Measurements from ENCODE around the gene FHL5. TPM values are rescaled to one million over a fixed set of nuclear protein-coding genes. Genes with fewer than 3 reads are reported as not detected.

The FHL5 gene
- total RNA-seq, 1 experiment from 2014 or later: not detected

GRCh38 chr6:96521306-96521643 is 41.7 kb upstream of the FHL5 start:
- H3K23me2 ChIP-seq (ENCODE audit: insufficient read length, low read depth, low read length, poor library complexity, severe bottlenecking): no peaks in the 10 kb centered on the region
- H3K4me3 Mint-ChIP-seq: peak overlapping the region; percentile 97 to 98
- H3K27me3 Mint-ChIP-seq (ENCODE audit: low read depth): no peaks in the 10 kb centered on the region

More at GRCh38 chr6:96521306-96521643, 41.7 kb upstream of the FHL5 start:
- H3K9ac ChIP-seq (ENCODE audit: extremely low read depth, insufficient read length, low read length): peak overlapping the region; percentile 97
- H3K27me3 ChIP-seq (ENCODE audit: insufficient read depth, low read length): no peaks in the 10 kb centered on the region
- H2BK120ac ChIP-seq (ENCODE audit: low read depth, low read length, poor library complexity, severe bottlenecking): peak overlapping the region; percentile 79
- H3K4me2 ChIP-seq (ENCODE audit: insufficient read depth, insufficient read length, low read length): peak overlapping the region; percentile 74
- peaks cover 3% of the 10 kb centered on the region; the same call in 1 of the 2 replicates for H3K4me1 ChIP-seq (ENCODE audit: insufficient read depth, low read length)
- no peak overlapping the region for H2BK12ac ChIP-seq (ENCODE audit: insufficient read length, low read depth, low read length)
- no peak overlapping the region for H2AK5ac ChIP-seq (ENCODE audit: insufficient read length, low read length)
- peaks cover 31 to 38% of the 10 kb centered on the region in 2 experiments for H3K4me1 Mint-ChIP-seq
- no peak overlapping the region for H2AFZ ChIP-seq (ENCODE audit: low read length)
- DNase-seq: no peak
- H4K8ac ChIP-seq (replicated peaks; ENCODE audit: insufficient read length, low read depth, low read length): no peak overlapping the region
- H2BK5ac ChIP-seq (ENCODE audit: insufficient read length, low read length): peak overlapping the region; percentile 69
- no peak overlapping the region for H4K5ac ChIP-seq (ENCODE audit: insufficient read length, low read depth, low read length)
- no peak overlapping the region for H3K56ac ChIP-seq (ENCODE audit: insufficient read length, low read depth, low read length)
- no peaks in the 10 kb centered on the region for H3K79me2 ChIP-seq (ENCODE audit: insufficient read depth, low read length)
- H3K14ac ChIP-seq (ENCODE audit: insufficient read depth, low read length): peak overlapping the region; percentile 91; the same call in 1 of the 2 replicates
- H3K18ac ChIP-seq (ENCODE audit: insufficient read length, low read depth, low read length): peak overlapping the region; percentile 72
- H3K27ac ChIP-seq (ENCODE audit: insufficient read length, low read depth, low read length): no peak overlapping the region
- no peaks in the 10 kb centered on the region for H3K9me3 Mint-ChIP-seq
- no peak overlapping the region for H4K91ac ChIP-seq (ENCODE audit: insufficient read length, low read depth, low read length)
- H2BK15ac ChIP-seq (ENCODE audit: low read depth, low read length): no peak overlapping the region
- no peak overlapping the region; the same call in 1 of the 2 replicates for H3K4ac ChIP-seq (ENCODE audit: low read depth, low read length)
- no CpG with 5 or more reads among the region's 8 CpGs for WGBS (ENCODE audit: extremely low coverage, insufficient read length, low lambda C conversion rate)
- no peak overlapping the region for H2BK20ac ChIP-seq (ENCODE audit: low read depth, low read length, poor library complexity, severe bottlenecking)
- H3K23ac ChIP-seq (ENCODE audit: insufficient read length, low read depth, low read length): no peak overlapping the region
- no peaks in the 10 kb centered on the region for H3K9me3 ChIP-seq (ENCODE audit: control insufficient read depth, low read depth, low read length)
- peak overlapping the region; percentile 94 for H3T11ph ChIP-seq (ENCODE audit: low read length)
- peaks cover 0 to 14% (median 5%) of the 10 kb centered on the region in 3 experiments; a peak in 6 of 7 replicates for H3K36me3 Mint-ChIP-seq (ENCODE audit: insufficient read depth in 1 of 3, low read depth in 3 of 3)
- H4K20me1 ChIP-seq (ENCODE audit: control insufficient read depth, insufficient read depth, insufficient read length): no peaks in the 10 kb centered on the region
- no peaks in the 10 kb centered on the region for H3K79me1 ChIP-seq (ENCODE audit: insufficient read depth, low read depth, low read length, poor library complexity, severe bottlenecking)
- peak overlapping the region; percentile 95 to 100 (median 99) for H3K27ac Mint-ChIP-seq
- TF ChIP-seq CTCF (conservative IDR thresholded peaks at IDR 0.05): no peak

Data from H9 (cell line).